Bronchial smooth muscle cell (primary cell): ENCODE measurements around the gene ZP3. TPM values are rescaled to one million over a fixed set of nuclear protein-coding genes. Genes with fewer than 3 reads are reported as not detected.

ENCODE experiments used
- total RNA-seq: library from RNA; depleted of rRNA; stranded (reverse); fragments of >200 nt; gene quantifications from 2 replicates; pipeline ENCODE4 v1.2.1, GENCODE V29; 2014

ZP3 gene
- total RNA-seq = 0.63 and 1.9 TPM in 2 replicates

GRCh38 chr7:76424413-76425111 lies at the start of gene ZP3:
Gene ZP3 (plus strand): TSS chr7:76424950. CDS start chr7:76424965, 15 bp downstream.

GRCh38 chr7:76409537-76409936 lies 15.2 kb upstream of the ZP3 start, which contains the start of gene SSC4D:
Gene SSC4D (minus strand): TSS chr7:76409697. CDS start chr7:76404439, 5,258 bp downstream.

GRCh38 chr7:76461464-76462101 lies 36.8 kb downstream of the ZP3 start, which contains the start of gene DTX2:
Gene DTX2 (plus strand): TSS chr7:76461709. CDS start chr7:76480510, 18,801 bp downstream.

Other genes with a start within 250 kb of the ZP3 start
- 0.79 and 0.94 TPM in 2 replicates for gene SRRM3, start 223.1 kb upstream of the ZP3 start, total RNA-seq
- 25.8 and 35.6 TPM in 2 replicates for gene HSPB1, start 122.3 kb upstream of the ZP3 start, total RNA-seq
- gene YWHAG, start 66.0 kb upstream of the ZP3 start, total RNA-seq = 49.5 and 52.2 TPM in 2 replicates
- gene SSC4D, start 15.3 kb upstream of the ZP3 start, total RNA-seq = 0.43 and 0.47 TPM in 2 replicates
- gene DTX2, start 36.8 kb downstream of the ZP3 start, total RNA-seq = 2.5 and 3.0 TPM in 2 replicates
- 0.32 TPM in 1 of 2 replicates, not detected in the other for gene UPK3B, start 85.6 kb downstream of the ZP3 start, total RNA-seq
- gene SPDYE16, start 118.3 kb downstream of the ZP3 start, total RNA-seq = under 0.01 and 0.26 TPM in 2 replicates
- 3.0 and 5.2 TPM in 2 replicates for gene POMZP3, start 202.3 kb downstream of the ZP3 start, total RNA-seq